K562 (cell line): ENCODE results near the gene COL15A1. TPM values are rescaled to one million over a fixed set of nuclear protein-coding genes. Genes with fewer than 3 reads are reported as not detected.

Experiments
- ATAC-seq: fragments of 200-7000 bp; cut with Tn5 transposase; 3 replicates; pipeline ENCODE4 v1.9.1; 2020; ENCODE audit warnings: moderate library complexity
- BruUV-seq: library from RNA; stranded (reverse); fragments of 400-500 nt; replicated peaks from 2 replicates; lab custom pipeline; 2021; lab: Mats Ljungman, UMichigan
- CTCF ChIA-PET: fragments of 300-600 bp; formaldehyde crosslinking; extraction: SDS; loops from one replicate; lab custom pipeline; 2021; ENCODE audit warnings: low intra/inter-chr PET ratio; lab: Yijun Ruan, JAX
- POLR2A ChIA-PET: fragments of 300-600, 350-650 bp; sonication (Branson Sonifier 250); formaldehyde crosslinking; extraction: SDS; loops from one replicate; lab custom pipeline; 2021; ENCODE audit warnings: antibody characterized with exemption, inconsistent platforms; lab: Yijun Ruan, JAX
- DNase-seq, 4 experiments: peaks; one replicate each; pipeline versions ENCODE4 v3.0.0 to v3.0.0-alpha.2; 2011 to 2018; ENCODE audit warnings: low spot score in 3 of 4, mixed read lengths in 3 of 4; ENCODE audit errors: extremely low read depth in 1 of 4
- FAIRE-seq: peaks from 2 replicates; lab custom pipeline; 2011; peaks lifted over from hg19 to GRCh38; lab: Jason Lieb, UNC
- H2AFZ ChIP-seq: 2 replicates; pipeline ENCODE4 v1.6.0; 2011; ENCODE audit warnings: low read depth, low read length, control low read depth, inconsistent platforms
- H3K27ac ChIP-seq: fragments of 200-600 bp; 3 replicates; pipeline ENCODE4 v1.8.0; 2011; ENCODE audit warnings: low read depth, mild to moderate bottlenecking, control low read depth, inconsistent platforms, low read length, moderate library complexity, mixed read lengths; ENCODE audit errors: extremely low read depth
- H3K27me3 ChIP-seq, 2 experiments: fragments of 300-600 bp in 1 of 2; 2 replicates in 1 of 2; 3 replicates in 1 of 2; pipeline versions ENCODE4 v1.6.0 to v1.8.0; 2011; ENCODE audit warnings: inconsistent platforms in 2 of 2, low read length in 2 of 2, mild to moderate bottlenecking in 1 of 2, mixed read lengths in 1 of 2, moderate library complexity in 1 of 2; ENCODE audit not compliant: control insufficient read depth in 2 of 2, insufficient read depth in 2 of 2
- H3K36me3 ChIP-seq: fragments of 300-600 bp; 3 replicates; pipeline ENCODE4 v1.8.0; 2011; ENCODE audit warnings: mild to moderate bottlenecking, low read length, inconsistent platforms; ENCODE audit not compliant: control insufficient read depth, insufficient read depth
- H3K4me1 ChIP-seq, 2 experiments: fragments of 200-600 bp in 1 of 2; replicated peaks in 1 of 2; 2 replicates in 1 of 2; 3 replicates in 1 of 2; pipeline versions ENCODE4 v1.5.1 to v1.8.0; 2011; ENCODE audit warnings: inconsistent platforms in 2 of 2, low read length in 2 of 2, mild to moderate bottlenecking in 1 of 2, mixed read lengths in 1 of 2, moderate library complexity in 1 of 2; ENCODE audit not compliant: control insufficient read depth in 2 of 2, insufficient read depth in 2 of 2
- H3K4me2 ChIP-seq: 2 replicates; pipeline ENCODE4 v1.6.1; 2011; ENCODE audit warnings: low read length, control low read depth, inconsistent platforms, mixed read lengths; ENCODE audit not compliant: insufficient read depth
- H3K4me3 ChIP-seq: fragments of 200-600 bp; sonication (generic), shearing (Covaris generic); 2 replicates; pipeline ENCODE4 v1.5.1; 2016; ENCODE audit warnings: control low read depth, inconsistent platforms
- H3K79me2 ChIP-seq: fragments of 200-600 bp; 3 replicates; pipeline ENCODE4 v1.8.0; 2011; ENCODE audit warnings: low read length, inconsistent platforms; ENCODE audit not compliant: control insufficient read depth, insufficient read depth
- H3K9ac ChIP-seq, 2 experiments: 2 replicates each; pipeline versions ENCODE4 v1.6.0 to v1.6.1; 2011; ENCODE audit warnings: low read depth in 2 of 2, low read length in 2 of 2, control low read depth in 1 of 2, inconsistent platforms in 1 of 2, mild to moderate bottlenecking in 1 of 2, mixed read lengths in 1 of 2; ENCODE audit not compliant: insufficient read depth in 1 of 2
- H3K9me1 ChIP-seq: one replicate; pipeline ENCODE4 v1.6.0; 2011; ENCODE audit warnings: inconsistent platforms, mild to moderate bottlenecking, low read length, moderate library complexity; ENCODE audit not compliant: control insufficient read depth, insufficient read depth
- H3K9me3 ChIP-seq: replicated peaks from 2 replicates; pipeline ENCODE4 v1.5.1; 2011; ENCODE audit warnings: low read depth, low read length, inconsistent platforms; ENCODE audit not compliant: control insufficient read depth, insufficient read depth
- H4K20me1 ChIP-seq: replicated peaks from 2 replicates; pipeline ENCODE4 v1.6.1; 2011; ENCODE audit warnings: low read length, inconsistent platforms, mixed read lengths; ENCODE audit not compliant: control insufficient read depth, insufficient read depth
- ARID3B ChIP-seq: fragments of 250-450 bp; sonication (Bioruptor Pico); IDR thresholded peaks from 2 replicates; pipeline ENCODE4 v1.4.0; 2020; ENCODE audit warnings: borderline replicate concordance
- BHLHE40 ChIP-seq: IDR thresholded peaks from 2 replicates; pipeline ENCODE4 v1.6.1; 2011; ENCODE audit warnings: low read length, improper control_type of control experiment
- JUN ChIP-seq, 2 experiments: sonication (generic) in 1 of 2; formaldehyde crosslinking in 1 of 2; IDR thresholded peaks; 2 replicates each; pipeline versions ENCODE4 v1.6.1 to v1.8.0; 2012 to 2022; ENCODE audit warnings: borderline replicate concordance in 2 of 2, mild to moderate bottlenecking in 2 of 2, improper control_type of control experiment in 1 of 2, low read depth in 1 of 2, low read length in 1 of 2, missing genetic modification reagents in 1 of 2
- KLF13 ChIP-seq: fragments of 450-650 bp; IDR thresholded peaks from 2 replicates; pipeline ENCODE4 v1.6.1; 2016; ENCODE audit warnings: missing genetic modification characterization, low read depth, mild to moderate bottlenecking, missing compliant biosample characterization, moderate library complexity, borderline replicate concordance
- ZNF384 ChIP-seq: IDR thresholded peaks from 2 replicates; pipeline ENCODE4 v1.6.1; 2012; ENCODE audit warnings: low read depth, low read length, improper control_type of control experiment
- WGBS: fragments of 100-300 bp; shearing (Covaris generic); methylation state at CpG from one replicate; pipeline ENCODE4 v1.1.6; 2016; ENCODE audit warnings: low coverage, mixed read lengths; ENCODE audit not compliant: insufficient coverage; ENCODE audit errors: missing lambda C conversion rate; 5-methylcytosine and 5-hydroxymethylcytosine counted together
- in situ Hi-C: fragments of 300-500 bp; cut with MboI; formaldehyde crosslinking; loops from 4 replicates; pipeline ENCODE4 v1.15.0; 2018; ENCODE audit warnings: inconsistent platforms, mixed read lengths
- intact Hi-C: fragments of 100-400 bp; cut with micrococcal nuclease; formaldehyde crosslinking; loops from 2 replicates; pipeline ENCODE4 v1.14.2; 2022
- polyA plus RNA-seq, 8 experiments: library from polyadenylated mRNA; depleted of rRNA in 4 of 8; stranded (reverse) in 5 of 8; unstranded in 3 of 8; fragments of >200 nt; fragmentation: Nextera tagmentation in 2 of 8; fragmentation: Illumina TruSeq in 1 of 8; extraction: Ambion mirVana in 2 of 8; extraction: Trizol in 1 of 8; gene quantifications; 2 replicates each; pipeline versions ENCODE4 v1.2.1 to v1.2.3, GENCODE V29; 2011 to 2014; ENCODE audit warnings: inconsistent platforms in 1 of 8, missing spikeins in 1 of 8
- total RNA-seq, 7 experiments: library from RNA; depleted of rRNA in 6 of 7; stranded (reverse); fragments of >200 nt in 6 of 7; fragmentation: Illumina TruSeq in 2 of 7; extraction: Trizol in 2 of 7; gene quantifications; 2 replicates each; pipeline versions ENCODE4 v1.2.1 to v1.2.3, GENCODE V29; 2011 to 2021; ENCODE audit warnings: low replicate concordance in 1 of 7

The COL15A1 gene
- total and polyA plus RNA-seq, 9 of the 15 experiments (the other 6 are each of a cell fraction or from before 2014, with no cell fraction given) = 0.46 to 5.1 (median 2.6) TPM

- ATAC-seq (no peak), FAIRE-seq (peak; percentile 52)
- BruUV-seq = no TSS peak
- no peaks in the 10 kb centered on the region for H3K79me2 ChIP-seq
- H3K4me1 ChIP-seq = peaks cover 16 to 34% of the 10 kb centered on the region in 2 experiments
- intact Hi-C loops = loop anchor here (5.0 kb wide), 1 partner anchor 50 kb away; no protein-coding TSS in a partner anchor
- no peaks in the 10 kb centered on the region for H4K20me1 ChIP-seq
- TF ChIP-seq ARID3B (CRISPR knock-in tag) (no peak), BHLHE40 (no peak), ZNF384 (no peak), JUN (IDR thresholded peaks at IDR 0.05; ENCODE audit: borderline replicate concordance, low read depth, low read length) (no peak), JUN (CRISPR knock-in tag; IDR thresholded peaks at IDR 0.05; ENCODE audit: borderline replicate concordance) (no peak), KLF13 (tag) (no peak)
- TF ChIP-seq, all 486 proteins: peak for 0
- H3K9me1 ChIP-seq = no peaks in the 10 kb centered on the region
- DNase-seq = no peak
- 0% methylated on average over 1 of the region's 1 CpG for WGBS
- no peaks in the 10 kb centered on the region for H3K36me3 ChIP-seq
- H3K9me3 ChIP-seq = no peaks in the 10 kb centered on the region
- ChIA-PET POLR2A (interaction anchor here (1.1 to 2.5 kb wide), 3 partner anchors 9 to 78 kb away, joined by 4 to 13 read pairs (median 5); no protein-coding TSS in a partner anchor), CTCF (no interaction called here)
- no peak overlapping the region for H3K4me2 ChIP-seq
- no peak overlapping the region for H3K9ac ChIP-seq
- H3K27me3 ChIP-seq = no peaks in the 10 kb centered on the region
- H3K4me3 ChIP-seq = no peak overlapping the region
- in situ Hi-C loops = no loop called here
- no peak overlapping the region for H2AFZ ChIP-seq
- H3K27ac ChIP-seq = no peak overlapping the region
Observed at GRCh38 chr9:99027443-99027842, 83.7 kb downstream of the COL15A1 start.
